GM12878 (cell line): Measurements from ENCODE around the gene ASTN1.

ENCODE experiments used
- EGR1 ChIP-seq, 2 experiments: IDR thresholded peaks; 1 replicate in 1 of 2; 2 replicates in 1 of 2; pipeline ENCODE4 v1.6.1; 2011 to 2012; ENCODE audit warnings: low read depth in 2 of 2, low read length in 2 of 2, borderline replicate concordance in 1 of 2, mild to moderate bottlenecking in 1 of 2, moderate library complexity in 1 of 2
- EP300 ChIP-seq, 2 experiments: fragments of 150-350 bp in 1 of 2; IDR thresholded peaks; 2 replicates each; pipeline ENCODE4 v1.6.1; 2011 to 2012; ENCODE audit warnings: low read depth in 2 of 2, low read length in 2 of 2, borderline replicate concordance in 1 of 2, improper control_type of control experiment in 1 of 2, inconsistent platforms in 1 of 2; ENCODE audit not compliant: control insufficient read depth in 1 of 2
- KDM1A ChIP-seq: fragments of 200-600 bp; sonication (generic); IDR thresholded peaks from 2 replicates; pipeline ENCODE4 v1.6.1; 2016; ENCODE audit warnings: borderline replicate concordance
- NFIC ChIP-seq: IDR thresholded peaks from 2 replicates; pipeline ENCODE4 v1.6.1; 2012; ENCODE audit warnings: low read depth, mild to moderate bottlenecking, inconsistent platforms, low read length, moderate library complexity
- PAX8 ChIP-seq: fragments of 450-650 bp; IDR thresholded peaks from 2 replicates; pipeline ENCODE4 v1.6.1; 2017; ENCODE audit warnings: mild to moderate bottlenecking, moderate library complexity
- POLR2A ChIP-seq: IDR thresholded peaks from 2 replicates; pipeline ENCODE4 v1.6.1; 2011; ENCODE audit warnings: low read depth, mild to moderate bottlenecking, low read length
- POLR2AphosphoS5 ChIP-seq: IDR thresholded peaks from 2 replicates; pipeline ENCODE4 v1.6.1; 2011; ENCODE audit warnings: mild to moderate bottlenecking, low read length, inconsistent platforms
- RB1 ChIP-seq: fragments of 450-650 bp; formaldehyde crosslinking; IDR thresholded peaks from 2 replicates; pipeline ENCODE4 v1.6.1; 2017; ENCODE audit warnings: mild to moderate bottlenecking, borderline replicate concordance
- RCOR1 ChIP-seq: conservative IDR thresholded peaks from 2 replicates; pipeline ENCODE4 v1.6.1; 2012; ENCODE audit warnings: low read depth, low read length, improper control_type of control experiment
- SUPT20H ChIP-seq: IDR thresholded peaks from 2 replicates; pipeline ENCODE4 v1.6.1; 2011; ENCODE audit warnings: low read depth, mild to moderate bottlenecking, low read length, moderate library complexity, borderline replicate concordance; ENCODE audit not compliant: control insufficient read depth
- ZNF274 ChIP-seq: IDR thresholded peaks from one replicate; pipeline ENCODE4 v1.8.0; 2011; ENCODE audit not compliant: insufficient read length, insufficient read depth
- TF ChIP-seq, protein P1 (sequence below), 3 experiments: IDR thresholded peaks in 2 of 3; conservative IDR thresholded peaks in 1 of 3; 2 replicates each; pipeline ENCODE4 v1.5.1; 2011; ENCODE audit warnings: low read depth in 3 of 3, low read length in 3 of 3, mild to moderate bottlenecking in 3 of 3, control low read depth in 2 of 3, moderate library complexity in 2 of 3, inconsistent platforms in 1 of 3, mixed read lengths in 1 of 3; ENCODE audit not compliant: control insufficient read depth in 2 of 3, insufficient read depth in 1 of 3; ENCODE audit errors: extremely low read depth in 1 of 3

DNA sequence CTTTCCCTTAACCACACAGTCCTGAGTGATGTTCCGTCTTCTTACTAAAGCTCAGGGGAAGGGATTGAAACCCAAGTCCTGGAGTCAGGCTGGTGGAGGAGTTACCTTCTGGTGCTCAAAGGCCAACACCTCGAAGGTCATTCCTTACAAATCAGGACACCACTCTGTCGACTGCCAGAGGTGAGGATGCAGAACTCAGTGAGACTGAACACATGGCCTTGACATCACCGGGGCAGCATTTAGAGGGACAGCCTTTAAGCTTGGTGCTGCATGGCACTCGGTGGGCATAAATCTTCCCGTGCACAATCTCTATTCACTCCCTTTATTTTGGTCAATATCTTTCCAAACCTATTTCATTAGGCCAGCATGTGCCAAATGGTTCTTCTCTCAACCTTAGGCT lies 130.9 kb downstream of the ASTN1 start:
- TF ChIP-seq POLR2A (no peak), EP300 (IDR thresholded peaks at IDR 0.05; ENCODE audit: borderline replicate concordance in 1 of 2, control insufficient read depth in 1 of 2, low read depth in 2 of 2, low read length in 2 of 2) (no peak), POLR2AphosphoS5 (no peak), NFIC (no peak), EGR1 (IDR thresholded peaks at IDR 0.05; ENCODE audit: borderline replicate concordance in 1 of 2, low read depth in 2 of 2, low read length in 2 of 2) (no peak), ZNF274 (no peak), RCOR1 (no peak), KDM1A (no peak), SUPT20H (no peak), PAX8 (no peak), RB1 (no peak)
- TF ChIP-seq, protein P1, sequence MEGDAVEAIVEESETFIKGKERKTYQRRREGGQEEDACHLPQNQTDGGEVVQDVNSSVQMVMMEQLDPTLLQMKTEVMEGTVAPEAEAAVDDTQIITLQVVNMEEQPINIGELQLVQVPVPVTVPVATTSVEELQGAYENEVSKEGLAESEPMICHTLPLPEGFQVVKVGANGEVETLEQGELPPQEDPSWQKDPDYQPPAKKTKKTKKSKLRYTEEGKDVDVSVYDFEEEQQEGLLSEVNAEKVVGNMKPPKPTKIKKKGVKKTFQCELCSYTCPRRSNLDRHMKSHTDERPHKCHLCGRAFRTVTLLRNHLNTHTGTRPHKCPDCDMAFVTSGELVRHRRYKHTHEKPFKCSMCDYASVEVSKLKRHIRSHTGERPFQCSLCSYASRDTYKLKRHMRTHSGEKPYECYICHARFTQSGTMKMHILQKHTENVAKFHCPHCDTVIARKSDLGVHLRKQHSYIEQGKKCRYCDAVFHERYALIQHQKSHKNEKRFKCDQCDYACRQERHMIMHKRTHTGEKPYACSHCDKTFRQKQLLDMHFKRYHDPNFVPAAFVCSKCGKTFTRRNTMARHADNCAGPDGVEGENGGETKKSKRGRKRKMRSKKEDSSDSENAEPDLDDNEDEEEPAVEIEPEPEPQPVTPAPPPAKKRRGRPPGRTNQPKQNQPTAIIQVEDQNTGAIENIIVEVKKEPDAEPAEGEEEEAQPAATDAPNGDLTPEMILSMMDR (IDR thresholded peaks at IDR 0.05 in 2 of 3, conservative IDR thresholded peaks at IDR 0.05 in 1 of 3; ENCODE audit: control insufficient read depth in 2 of 3, extremely low read depth in 1 of 3, insufficient read depth in 1 of 3, low read depth in 3 of 3, low read length in 3 of 3), result no peak
